Pancreas (tissue), 10 donors: ENCODE data around the gene STK4. TPM values are rescaled to one million over a fixed set of nuclear protein-coding genes. Genes with fewer than 3 reads are reported as not detected.

Source experiments
- ATAC-seq, 4 donors: fragments of 200-7000 bp; cut with Tn5 transposase; one replicate each; pipeline versions ENCODE4 v1.8.0 to v1.9.1; 2020; ENCODE audit warnings: mild to moderate bottlenecking in 4 of 4, moderate library complexity in 4 of 4
- DNase-seq, 6 donors: peaks; one replicate each; pipeline ENCODE4 v3.0.0-alpha.2; 2020
- FAIRE-seq: peaks from 2 replicates; lab custom pipeline; 2012; peaks lifted over from hg19 to GRCh38; lab: Jason Lieb, UNC
- H3K27ac ChIP-seq, 4 donors: fragments of 200-600 bp; sonication (generic); 1 replicate in 3 of 4; 2 replicates in 1 of 4; pipeline versions ENCODE4 v1.5.0 to v1.8.0; 2020
- H3K27me3 ChIP-seq, 4 donors: fragments of 200-600 bp; one replicate each; pipeline ENCODE4 v1.8.0; 2021
- H3K36me3 ChIP-seq, 3 donors: fragments of 200-600 bp; sonication (generic) in 1 of 3; one replicate each; pipeline versions ENCODE4 v1.5.0 to v1.8.0; 2020 to 2021
- H3K4me1 ChIP-seq, 3 donors: fragments of 200-600 bp; one replicate each; pipeline ENCODE4 v1.8.0; 2021
- H3K4me3 ChIP-seq, 4 donors: fragments of 200-600 bp; sonication (generic) in 2 of 4; one replicate each; pipeline versions ENCODE4 v1.5.0 to v1.8.0; 2020 to 2021
- H3K9me3 ChIP-seq, 4 donors: fragments of 200-600 bp; one replicate each; pipeline ENCODE4 v1.8.0; 2021
- WGBS, 2 donors: extraction: QIAGEN DNeasy Blood & Tissue Kit; methylation state at CpG; one replicate each; pipeline ENCODE4 v1.1.7; 2013; 5-methylcytosine and 5-hydroxymethylcytosine counted together
- intact Hi-C, 3 donors: fragments of 100-400 bp; cut with DNase I; formaldehyde crosslinking; loops; one replicate each; pipeline versions ENCODE4 v1.11.1 to v1.14.2; 2022
- polyA plus RNA-seq, 2 donors: library from polyadenylated mRNA; stranded (reverse); fragments of 200-250 nt; gene quantifications; one replicate each; pipeline ENCODE4 v1.2.3, GENCODE V29; 2013
- total RNA-seq, 6 donors: library from RNA; stranded (reverse); fragmentation: NEBNext Ultra II Directional in 4 of 6; extraction: Animal tissue kit (Norgen Biotek cat#: 25700) in 4 of 6; gene quantifications; one replicate each; pipeline versions ENCODE4 v1.2.1 to v1.2.4, GENCODE V29; 2021 to 2023
- TF ChIP-seq, protein P1 (sequence below), 4 donors: fragments of 200-600 bp; sonication (generic) in 3 of 4; IDR thresholded peaks; one replicate each; pipeline versions ENCODE4 v1.5.0 to v1.8.0; 2021; ENCODE audit warnings: antibody characterized with exemption in 4 of 4
- donor health status: healthy with polysubstance abuse.
- donor health status: DM: no; HTN: no; CAD: no; lungs with moderate emphysema.
- donor health status: DM: no; HTN: no; CAD: no.
- donor health status: control.
- donor health status: control.
- donor health status: Bipolar disorder and iron deficiency.
- donor health status: DM: yes; HTN: yes; CAD: no.
- donor health status: DM: no; HTN: no; CAD: no.
- donor health status: DM: no; HTN: no; CAD: no.
- donor health status: DM: yes; HTN: yes; CAD: no.

STK4 gene
- total and polyA plus RNA-seq, 8 donors: 3.7 to 18.9 (median 8.8) TPM

DNA sequence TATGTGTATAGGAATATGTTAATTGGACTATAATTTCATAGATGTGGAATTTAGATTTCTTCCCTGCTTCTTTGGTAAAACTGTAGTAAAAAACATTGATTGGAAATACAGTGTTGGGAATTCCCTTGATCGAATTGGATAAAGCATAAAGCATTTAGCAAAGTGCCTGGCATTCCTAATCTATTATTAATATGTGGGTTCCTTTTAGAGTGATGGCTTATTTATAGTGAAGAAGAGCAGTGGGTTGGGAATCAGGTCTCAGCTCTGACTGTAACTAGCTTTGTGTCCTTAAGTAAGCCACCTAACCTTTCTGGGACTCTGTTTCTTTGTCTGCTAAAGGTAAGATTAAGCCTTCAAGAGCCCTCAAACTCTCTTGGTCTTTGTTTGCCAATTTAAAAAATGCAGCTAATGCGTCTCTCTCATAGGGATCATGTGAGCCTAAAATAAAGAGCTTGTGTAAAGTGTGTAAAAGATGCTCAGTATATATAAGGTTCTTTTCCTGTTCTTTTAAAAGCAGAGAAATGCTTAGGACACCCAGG lies 81.3 kb downstream of the STK4 start:
- Histone ChIP-seq H3K36me3 (no peaks in the 10 kb centered on the region), H3K4me3 (no peak overlapping the region), H3K27ac (no peak overlapping the region), H3K4me1 (no peaks in the 10 kb centered on the region), H3K27me3 (no peaks in the 10 kb centered on the region), H3K9me3 (no peaks in the 10 kb centered on the region)
- TF ChIP-seq, protein P1, sequence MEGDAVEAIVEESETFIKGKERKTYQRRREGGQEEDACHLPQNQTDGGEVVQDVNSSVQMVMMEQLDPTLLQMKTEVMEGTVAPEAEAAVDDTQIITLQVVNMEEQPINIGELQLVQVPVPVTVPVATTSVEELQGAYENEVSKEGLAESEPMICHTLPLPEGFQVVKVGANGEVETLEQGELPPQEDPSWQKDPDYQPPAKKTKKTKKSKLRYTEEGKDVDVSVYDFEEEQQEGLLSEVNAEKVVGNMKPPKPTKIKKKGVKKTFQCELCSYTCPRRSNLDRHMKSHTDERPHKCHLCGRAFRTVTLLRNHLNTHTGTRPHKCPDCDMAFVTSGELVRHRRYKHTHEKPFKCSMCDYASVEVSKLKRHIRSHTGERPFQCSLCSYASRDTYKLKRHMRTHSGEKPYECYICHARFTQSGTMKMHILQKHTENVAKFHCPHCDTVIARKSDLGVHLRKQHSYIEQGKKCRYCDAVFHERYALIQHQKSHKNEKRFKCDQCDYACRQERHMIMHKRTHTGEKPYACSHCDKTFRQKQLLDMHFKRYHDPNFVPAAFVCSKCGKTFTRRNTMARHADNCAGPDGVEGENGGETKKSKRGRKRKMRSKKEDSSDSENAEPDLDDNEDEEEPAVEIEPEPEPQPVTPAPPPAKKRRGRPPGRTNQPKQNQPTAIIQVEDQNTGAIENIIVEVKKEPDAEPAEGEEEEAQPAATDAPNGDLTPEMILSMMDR (IDR thresholded peaks at IDR 0.05): no peak
- FAIRE-seq: no peak
- intact Hi-C loops: no loop called here
- WGBS, 2 donors: 79 to 86% methylated on average over 2 of the region's 2 CpGs
- no peak for ATAC-seq
- no peak for DNase-seq

DNA sequence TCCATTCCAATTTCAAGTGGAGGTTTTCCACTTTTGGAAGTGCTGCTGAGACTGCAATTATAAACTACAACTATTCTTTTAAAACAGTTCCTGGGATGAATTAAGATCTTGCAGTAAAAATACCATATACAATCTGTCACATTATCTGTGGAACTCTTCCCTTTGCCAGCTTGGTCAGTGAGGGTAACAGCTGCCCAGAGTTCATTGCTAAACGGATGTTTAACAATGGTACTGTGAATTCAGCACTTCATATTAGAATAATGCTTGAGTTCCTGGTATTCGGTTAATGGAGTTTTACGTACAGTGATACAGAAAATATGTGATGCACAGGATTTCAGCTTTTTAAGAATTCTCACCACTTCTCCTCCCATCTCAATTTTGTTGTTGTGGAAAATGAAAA lies 83.1 kb downstream of the STK4 start:
- ATAC-seq (no peak), DNase-seq (no peak), FAIRE-seq (no peak)
- 74 to 81% methylated on average over 3 of the region's 3 CpGs for WGBS, 2 donors
- Histone ChIP-seq H3K27ac (no peak overlapping the region), H3K27me3 (no peaks in the 10 kb centered on the region), H3K4me3 (no peak overlapping the region), H3K4me1 (no peaks in the 10 kb centered on the region), H3K9me3 (no peaks in the 10 kb centered on the region), H3K36me3 (no peaks in the 10 kb centered on the region)
- intact Hi-C loops: no loop called here
- TF ChIP-seq, protein P1 (IDR thresholded peaks at IDR 0.05): no peak

DNA sequence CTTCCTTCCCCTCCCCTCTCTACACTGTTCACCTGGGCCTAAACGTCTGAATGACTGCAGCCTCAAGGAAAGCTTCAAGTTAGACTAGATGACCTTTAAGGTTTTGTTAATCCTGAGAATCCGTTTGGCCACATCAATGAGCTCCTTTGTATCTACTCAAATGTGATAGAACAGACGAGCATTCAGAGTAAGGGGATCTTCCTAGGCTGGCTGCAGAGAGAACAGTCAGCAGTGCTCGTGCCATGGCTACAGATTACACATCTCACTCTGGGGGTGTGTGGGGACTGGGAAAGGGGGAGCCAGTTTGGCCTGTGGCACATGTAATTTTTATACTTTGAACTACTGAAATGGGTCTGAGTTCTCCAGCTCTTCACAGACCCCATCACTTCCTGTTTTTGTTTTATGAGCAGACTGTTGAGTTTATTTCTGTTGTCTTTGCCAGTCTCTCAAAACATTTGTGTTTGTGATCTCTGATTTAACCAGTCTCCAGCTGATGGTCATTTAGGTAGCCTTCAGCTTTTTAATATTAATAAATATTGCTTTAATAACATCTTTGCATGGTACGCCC lies 83.7 kb downstream of the STK4 start:
- Histone ChIP-seq H3K4me3 (no peak overlapping the region), H3K9me3 (no peaks in the 10 kb centered on the region), H3K27ac (no peak overlapping the region), H3K4me1 (no peaks in the 10 kb centered on the region), H3K36me3 (no peaks in the 10 kb centered on the region), H3K27me3 (no peaks in the 10 kb centered on the region)
- FAIRE-seq (no peak), ATAC-seq (no peak), DNase-seq (no peak)
- TF ChIP-seq, protein P1 (IDR thresholded peaks at IDR 0.05): no peak
- intact Hi-C loops: no loop called here
- 73 to 77% methylated on average over 5 of the region's 5 CpGs for WGBS, 2 donors

DNA sequence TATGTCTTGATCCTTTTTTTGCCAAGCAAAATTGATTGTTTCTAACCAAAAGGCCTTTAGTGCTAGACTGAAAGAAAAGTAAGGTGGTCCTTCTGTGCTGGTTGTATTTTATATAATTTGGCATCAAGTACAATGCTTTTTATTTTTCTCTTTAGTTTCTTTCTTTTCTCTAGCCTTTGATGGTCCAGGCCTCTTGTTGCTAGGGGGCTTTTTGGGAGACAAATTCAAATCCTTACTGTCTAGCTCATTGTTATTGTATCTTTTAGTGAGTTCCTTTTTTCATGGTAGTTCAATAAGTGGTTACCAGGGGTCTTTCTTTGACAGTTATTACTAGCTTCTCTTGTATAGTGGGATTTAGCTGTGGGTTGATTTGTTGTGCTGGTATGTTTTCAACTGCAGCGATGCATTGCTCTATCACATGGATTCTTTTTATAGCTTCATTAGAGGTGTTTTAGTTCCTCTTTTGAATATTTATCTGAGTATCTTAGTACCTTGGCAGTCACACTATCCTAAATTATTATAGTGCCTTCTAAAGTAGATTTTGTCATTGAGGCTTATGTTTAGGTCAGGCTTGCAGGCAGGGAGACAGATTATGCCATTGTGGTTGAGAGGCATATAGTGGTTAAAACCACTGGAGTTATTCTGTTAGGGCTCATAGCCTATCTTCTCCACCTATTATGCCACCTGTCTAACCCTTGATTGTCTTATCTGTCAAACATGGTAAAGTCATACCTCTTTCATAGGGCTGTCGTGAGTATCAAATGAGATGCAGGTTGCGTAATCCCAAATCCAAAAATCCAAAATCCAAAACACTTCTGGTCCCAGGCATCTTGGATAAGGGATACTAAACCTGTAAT lies 85.1 kb downstream of the STK4 start:
- DNase-seq (no peak), ATAC-seq (no peak), FAIRE-seq (no peak)
- Histone ChIP-seq H3K27ac (no peak overlapping the region), H3K9me3 (no peaks in the 10 kb centered on the region), H3K4me3 (no peak overlapping the region), H3K4me1 (no peaks in the 10 kb centered on the region), H3K27me3 (no peaks in the 10 kb centered on the region), H3K36me3 (no peaks in the 10 kb centered on the region)
- intact Hi-C loops: no loop called here
- TF ChIP-seq, protein P1 (IDR thresholded peaks at IDR 0.05): no peak
- 81 to 86% methylated on average over 3 of the region's 3 CpGs for WGBS, 2 donors
